Neuronal stem cell (in vitro differentiated cells): ENCODE data around the gene PLA2G3.

Source experiments
- DNase-seq: peaks from one replicate; pipeline ENCODE4 v3.0.0-alpha.2; 2013; ENCODE audit warnings: low spot score
- H2AFZ ChIP-seq: one replicate; pipeline ENCODE4 v1.6.1; 2013; ENCODE audit warnings: mild to moderate bottlenecking, low read length, inconsistent platforms
- H2AK5ac ChIP-seq: 2 replicates; pipeline ENCODE4 v1.6.1; 2013; ENCODE audit warnings: low read depth, mild to moderate bottlenecking, inconsistent platforms, low read length, moderate library complexity, mixed read lengths
- H2BK120ac ChIP-seq: 2 replicates; pipeline ENCODE4 v1.6.1; 2013; ENCODE audit warnings: low read depth, mild to moderate bottlenecking, inconsistent platforms, low read length, moderate library complexity, mixed read lengths
- H2BK12ac ChIP-seq: one replicate; pipeline ENCODE4 v1.6.1; 2013; ENCODE audit warnings: low read length, inconsistent platforms
- H2BK15ac ChIP-seq: 2 replicates; pipeline ENCODE4 v1.6.1; 2013; ENCODE audit warnings: mild to moderate bottlenecking, low read length, inconsistent platforms, mixed read lengths
- H2BK5ac ChIP-seq: one replicate; pipeline ENCODE4 v1.6.1; 2013; ENCODE audit warnings: inconsistent platforms, mild to moderate bottlenecking, low read length, moderate library complexity
- H3K14ac ChIP-seq: one replicate; pipeline ENCODE4 v1.6.1; 2013; ENCODE audit warnings: low read length, inconsistent platforms
- H3K18ac ChIP-seq: 2 replicates; pipeline ENCODE4 v1.6.1; 2013; ENCODE audit warnings: low read length, inconsistent platforms
- H3K23ac ChIP-seq: 2 replicates; pipeline ENCODE4 v1.6.1; 2013; ENCODE audit warnings: low read depth, mild to moderate bottlenecking, mixed read lengths, low read length, inconsistent platforms; ENCODE audit not compliant: poor library complexity
- H3K27ac ChIP-seq: replicated peaks from 3 replicates; pipeline ENCODE4 v1.5.1; 2013; ENCODE audit warnings: low read length, inconsistent platforms
- H3K27me3 ChIP-seq, 3 experiments: 2 replicates each; pipeline ENCODE4 v1.6.1; 2013; ENCODE audit warnings: low read length in 3 of 3, mild to moderate bottlenecking in 2 of 3, inconsistent platforms in 1 of 3, low read depth in 1 of 3, mixed read lengths in 1 of 3, moderate library complexity in 1 of 3; ENCODE audit not compliant: control insufficient read depth in 3 of 3, insufficient read depth in 3 of 3
- H3K36me3 ChIP-seq, 2 donors: replicated peaks in 1 of 2; 2 replicates each; pipeline ENCODE4 v1.6.1; 2013; ENCODE audit warnings: low read length in 2 of 2; ENCODE audit not compliant: control insufficient read depth in 2 of 2, insufficient read depth in 2 of 2
- H3K4ac ChIP-seq: 2 replicates; pipeline ENCODE4 v1.6.1; 2013; ENCODE audit warnings: inconsistent platforms, mild to moderate bottlenecking, low read length, moderate library complexity
- H3K4me1 ChIP-seq, 2 donors: 1 replicate in 1 of 2; 2 replicates in 1 of 2; pipeline ENCODE4 v1.6.1; 2013; ENCODE audit warnings: low read length in 2 of 2, low read depth in 1 of 2; ENCODE audit not compliant: control insufficient read depth in 2 of 2, insufficient read depth in 1 of 2
- H3K4me2 ChIP-seq: one replicate; pipeline ENCODE4 v1.6.1; 2013; ENCODE audit warnings: mild to moderate bottlenecking, low read length, inconsistent platforms; ENCODE audit not compliant: insufficient read depth, poor library complexity, severe bottlenecking
- H3K4me3 ChIP-seq, 2 donors: 2 replicates each; pipeline ENCODE4 v1.5.1; 2013; ENCODE audit warnings: low read length in 2 of 2, mild to moderate bottlenecking in 2 of 2, inconsistent platforms in 1 of 2, moderate library complexity in 1 of 2
- H3K79me1 ChIP-seq: one replicate; pipeline ENCODE4 v1.6.1; 2013; ENCODE audit warnings: low read depth, mild to moderate bottlenecking, inconsistent platforms, low read length, moderate library complexity
- H3K9ac ChIP-seq: one replicate; pipeline ENCODE4 v1.6.1; 2013; ENCODE audit warnings: mild to moderate bottlenecking, low read depth, low read length, inconsistent platforms; ENCODE audit not compliant: poor library complexity
- H3K9me3 ChIP-seq, 2 donors: replicated peaks in 1 of 2; 2 replicates each; pipeline versions ENCODE3 to v1.6.1; 2013; ENCODE audit warnings: low read length in 2 of 2, mild to moderate bottlenecking in 2 of 2, inconsistent platforms in 1 of 2, low read depth in 1 of 2, mixed read lengths in 1 of 2, moderate library complexity in 1 of 2; ENCODE audit not compliant: control insufficient read depth in 2 of 2, insufficient read depth in 1 of 2
- H4K8ac ChIP-seq: one replicate; pipeline ENCODE4 v1.6.1; 2013; ENCODE audit warnings: low read depth, mild to moderate bottlenecking, inconsistent platforms, low read length, moderate library complexity
- H4K91ac ChIP-seq: one replicate; pipeline ENCODE4 v1.6.1; 2013; ENCODE audit warnings: low read length, low read depth, mild to moderate bottlenecking, inconsistent platforms; ENCODE audit not compliant: poor library complexity
- whole genome bisulfite sequencing, 2 donors: extraction: QIAGEN DNeasy Blood & Tissue Kit; methylation state at CpG; one replicate each; pipeline ENCODE4 v1.1.7; 2013; ENCODE audit warnings: missing lambda C conversion rate in 2 of 2, mixed read lengths in 1 of 2; ENCODE audit not compliant: insufficient read length in 2 of 2, insufficient replicate concordance in 1 of 2; ENCODE audit errors: extremely low coverage in 2 of 2; 5-methylcytosine and 5-hydroxymethylcytosine counted together

Gene PLA2G3

DNA sequence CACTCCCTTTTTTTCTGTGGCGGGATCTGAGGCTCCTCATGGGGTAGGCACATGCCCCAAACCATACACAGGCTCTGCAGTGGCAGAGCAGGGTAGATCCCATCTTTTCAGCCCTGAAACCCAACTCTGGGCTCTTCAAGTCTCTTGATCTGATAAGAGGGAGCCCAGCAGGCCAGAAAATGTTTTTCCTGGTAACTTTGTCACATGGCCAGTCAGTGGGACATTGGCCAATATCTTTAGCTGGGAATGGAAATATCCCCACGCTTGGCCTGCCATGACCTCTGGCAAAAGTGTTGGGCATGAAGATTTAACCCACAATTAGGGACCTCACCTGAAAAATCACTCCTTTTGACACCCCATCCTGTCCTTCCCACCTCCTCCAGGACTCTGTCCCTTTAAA, 9.4 kb downstream of the PLA2G3 start:
- Histone ChIP-seq H4K8ac (no peak overlapping the region), H3K36me3 (peaks cover 17 to 31% of the 10 kb centered on the region in 2 donors), H3K27me3 (no peaks in the 10 kb centered on the region), H2BK5ac (no peak overlapping the region), H4K91ac (no peak overlapping the region), H3K18ac (no peak overlapping the region), H2BK12ac (no peak overlapping the region), H2BK120ac (no peak overlapping the region), H3K9me3 (no peaks in the 10 kb centered on the region), H3K4me1 (peaks cover 0 to 2% of the 10 kb centered on the region in 2 donors), H2AFZ (no peak overlapping the region), H3K4me3 (no peak overlapping the region), H3K9ac (no peak overlapping the region), H3K23ac (no peak overlapping the region), H3K4me2 (no peak overlapping the region), H3K4ac (no peak overlapping the region), H3K79me1 (peaks cover 2% of the 10 kb centered on the region), H2BK15ac (no peak overlapping the region), H2AK5ac (no peak overlapping the region), H3K27ac (no peak overlapping the region), H3K14ac (no peak overlapping the region)
- no CpG with 5 or more reads among the region's 2 CpGs for WGBS, 2 donors
- no peak for DNase-seq

DNA sequence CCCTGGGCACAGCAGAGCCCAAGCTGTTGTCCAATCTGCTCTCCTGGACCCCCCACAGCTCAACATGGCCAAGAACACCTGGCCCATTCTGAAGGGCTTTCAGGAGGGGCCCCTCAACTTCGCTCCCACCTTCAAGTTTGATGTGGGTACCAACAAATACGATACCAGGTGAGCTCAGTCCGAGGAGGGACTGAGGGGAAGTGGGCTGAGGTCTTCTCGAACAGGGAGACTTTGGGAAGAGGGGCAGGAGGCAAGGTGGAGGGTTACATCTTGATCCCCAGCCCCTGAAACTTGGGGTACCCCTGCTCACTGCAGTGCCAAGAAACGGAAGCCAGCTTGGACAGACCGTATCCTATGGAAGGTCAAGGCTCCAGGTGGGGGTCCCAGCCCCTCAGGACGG, 12.2 kb downstream of the PLA2G3 start:
- Histone ChIP-seq H3K4me1 (peaks cover 0 to 7% of the 10 kb centered on the region in 2 donors), H3K9me3 (no peaks in the 10 kb centered on the region), H3K4me3 (no peak overlapping the region), H3K9ac (no peak overlapping the region), H2BK15ac (no peak overlapping the region), H3K36me3 (peaks cover 3 to 5% of the 10 kb centered on the region in 2 donors), H3K18ac (no peak overlapping the region), H2AFZ (no peak overlapping the region), H4K8ac (no peak overlapping the region), H2BK12ac (no peak overlapping the region), H3K27me3 (peaks cover 0 to 4% (median 0%) of the 10 kb centered on the region in 3 experiments), H3K14ac (peak overlapping the region; percentile 67), H3K4ac (no peak overlapping the region), H3K27ac (no peak overlapping the region), H2BK5ac (no peak overlapping the region), H3K4me2 (no peak overlapping the region), H4K91ac (no peak overlapping the region), H3K23ac (no peak overlapping the region), H2BK120ac (no peak overlapping the region), H2AK5ac (peak overlapping the region; percentile 60), H3K79me1 (peaks cover 2% of the 10 kb centered on the region)
- no CpG with 5 or more reads among the region's 7 CpGs for WGBS, 2 donors
- no peak for DNase-seq

DNA sequence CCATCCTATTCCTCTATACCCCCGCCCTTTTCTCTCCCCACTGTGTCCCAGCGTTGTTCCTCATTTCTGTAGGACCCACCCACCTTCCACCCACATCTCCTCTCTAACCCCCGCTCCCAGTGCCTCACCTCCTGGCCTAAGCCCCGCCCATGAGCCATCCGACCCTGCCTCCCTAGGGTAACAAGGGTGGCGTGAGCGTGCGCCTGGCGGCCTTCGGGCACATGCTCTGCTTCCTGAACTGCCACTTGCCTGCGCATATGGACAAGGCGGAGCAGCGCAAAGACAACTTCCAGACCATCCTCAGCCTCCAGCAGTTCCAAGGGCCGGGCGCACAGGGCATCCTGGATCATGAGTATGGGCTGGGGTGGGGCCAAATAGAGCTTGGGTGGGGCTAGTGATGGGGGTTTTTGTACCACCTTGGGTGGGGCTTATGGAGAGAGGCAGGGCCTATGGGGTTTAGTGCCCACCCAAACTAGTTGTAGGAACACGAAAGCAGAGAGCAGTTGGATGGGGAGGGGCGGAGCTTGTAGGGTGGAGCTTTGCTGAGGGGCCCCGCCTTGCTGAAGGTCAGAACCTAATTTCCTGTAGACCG, 13.0 kb downstream of the PLA2G3 start:
- Histone ChIP-seq H3K18ac (peak overlapping the region; percentile 5), H2AFZ (no peak overlapping the region), H3K4me1 (peaks cover 0 to 10% of the 10 kb centered on the region in 2 donors), H3K79me1 (peaks cover 2% of the 10 kb centered on the region), H3K9ac (no peak overlapping the region), H4K91ac (no peak overlapping the region), H2BK5ac (no peak overlapping the region), H3K27ac (no peak overlapping the region), H3K27me3 (peaks cover 0 to 4% (median 0%) of the 10 kb centered on the region in 3 experiments), H2BK120ac (no peak overlapping the region), H3K9me3 (no peaks in the 10 kb centered on the region), H2BK12ac (no peak overlapping the region), H3K14ac (no peak overlapping the region), H3K23ac (no peak overlapping the region), H3K36me3 (no peaks in the 10 kb centered on the region), H4K8ac (no peak overlapping the region), H2BK15ac (peak overlapping the region; percentile 37), H2AK5ac (no peak overlapping the region), H3K4me2 (no peak overlapping the region), H3K4me3 (no peak overlapping the region), H3K4ac (no peak overlapping the region)
- WGBS, 2 donors = no CpG with 5 or more reads among the region's 19 CpGs
- DNase-seq = no peak

DNA sequence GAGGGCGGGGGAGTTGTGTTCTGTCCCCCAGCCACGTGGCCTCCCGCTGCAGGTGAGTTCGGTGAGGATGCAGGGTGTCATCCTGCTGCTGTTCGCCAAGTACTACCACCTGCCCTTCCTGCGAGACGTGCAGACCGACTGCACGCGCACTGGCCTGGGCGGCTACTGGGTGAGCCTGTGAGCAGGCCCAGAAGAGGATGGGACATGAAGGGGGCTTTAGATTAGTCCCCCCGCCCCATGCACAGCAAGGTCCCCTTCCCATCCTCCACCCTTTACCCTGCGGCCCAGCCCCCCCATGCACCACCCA, 13.5 kb downstream of the PLA2G3 start:
- H3K18ac ChIP-seq = no peak overlapping the region
- no peak overlapping the region for H3K4ac ChIP-seq
- H2BK5ac ChIP-seq = no peak overlapping the region
- no peak overlapping the region for H3K27ac ChIP-seq
- H3K23ac ChIP-seq = no peak overlapping the region
- peak overlapping the region; percentile 37 for H2BK15ac ChIP-seq
- no peak overlapping the region for H2BK12ac ChIP-seq
- H2BK120ac ChIP-seq = no peak overlapping the region
- H3K4me1 ChIP-seq = peaks cover 0 to 10% of the 10 kb centered on the region in 2 donors
- no peaks in the 10 kb centered on the region for H3K9me3 ChIP-seq
- H3K9ac ChIP-seq = peak overlapping the region; percentile 27
- WGBS, 2 donors = no CpG with 5 or more reads among the region's 13 CpGs
- no peak overlapping the region for H3K4me2 ChIP-seq
- no peak overlapping the region for H4K91ac ChIP-seq
- peak overlapping the region; percentile 11 for H2AK5ac ChIP-seq
- H3K14ac ChIP-seq = no peak overlapping the region
- no peaks in the 10 kb centered on the region for H3K36me3 ChIP-seq
- H2AFZ ChIP-seq = no peak overlapping the region
- DNase-seq = no peak
- H3K4me3 ChIP-seq = no peak overlapping the region
- H3K79me1 ChIP-seq = peaks cover 2% of the 10 kb centered on the region
- H3K27me3 ChIP-seq = peaks cover 0 to 5% (median 0%) of the 10 kb centered on the region in 3 experiments
- H4K8ac ChIP-seq = no peak overlapping the region
